ENCODE measurements around the gene ENHO.

DNA sequence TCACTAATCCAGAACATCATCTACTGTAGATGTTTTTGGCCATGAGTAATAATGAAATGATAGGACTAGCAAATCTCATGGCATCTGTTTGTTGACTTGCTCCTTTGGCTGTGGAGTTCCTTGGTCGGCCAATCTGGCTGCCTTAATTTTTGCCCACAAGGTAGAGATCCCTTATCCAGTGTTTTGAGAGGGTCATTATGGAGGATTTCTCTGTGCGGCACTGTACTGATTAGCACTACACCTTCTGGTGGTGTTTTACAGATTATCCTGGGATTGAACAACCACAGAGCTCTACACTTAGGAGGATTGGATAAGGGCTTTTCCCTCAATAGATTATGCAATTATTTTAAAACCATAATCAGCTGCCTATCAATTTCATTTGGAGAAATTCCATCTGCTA lies 3.2 kb upstream of the ENHO start:
- TF ChIP-seq CTCF (IDR thresholded peaks at IDR 0.05) = no peak
- TF ChIP-seq POLR2AphosphoS5 (IDR thresholded peaks at IDR 0.05) = no peak

All from upper lobe of left lung (tissue), 4 donors.